SK-N-SH (cell line): Measurements from ENCODE around the gene IL17RE. TPM values are rescaled to one million over a fixed set of nuclear protein-coding genes. Genes with fewer than 3 reads are reported as not detected.

ENCODE experiments used
- CTCF ChIA-PET: fragments of 300-600, 350-600 bp; formaldehyde crosslinking; extraction: SDS; loops from one replicate; lab custom pipeline; 2021; lab: Yijun Ruan, JAX
- POLR2A ChIA-PET: fragments of 350-600 bp; sonication (Branson Sonifier 250); formaldehyde crosslinking; extraction: SDS; loops from one replicate; lab custom pipeline; 2020; ENCODE audit warnings: antibody characterized with exemption, inconsistent platforms; lab: Yijun Ruan, JAX
- DNase-seq: peaks from one replicate; pipeline ENCODE4 v3.0.0; 2012
- H2AFZ ChIP-seq: fragments of 200-600 bp; sonication (generic); 2 replicates; pipeline ENCODE4 v1.8.1; 2016; ENCODE audit warnings: antibody characterized with exemption, mild to moderate bottlenecking, low read depth
- H3F3A ChIP-seq: fragments of 200-600 bp; sonication (generic); replicated peaks from 2 replicates; pipeline ENCODE3; 2016; ENCODE audit warnings: antibody characterized with exemption, mild to moderate bottlenecking; ENCODE audit not compliant: insufficient read depth
- H3K27ac ChIP-seq, 2 experiments: fragments of 200-500 bp in 1 of 2; fragments of 200-600 bp in 1 of 2; sonication (Bioruptor generic) in 1 of 2; sonication (generic), shearing (Covaris generic) in 1 of 2; 2 replicates each; pipeline versions ENCODE4 v1.5.1 to v1.6.1; 2014 to 2016; ENCODE audit warnings: low read depth in 2 of 2, inconsistent platforms in 1 of 2, low read length in 1 of 2, mild to moderate bottlenecking in 1 of 2, mixed read lengths in 1 of 2
- H3K27me3 ChIP-seq: fragments of 200-600 bp; sonication (generic), shearing (Covaris generic); 2 replicates; pipeline ENCODE4 v1.6.1; 2016; ENCODE audit warnings: mixed run types; ENCODE audit not compliant: insufficient read depth
- H3K36me3 ChIP-seq, 2 experiments: fragments of 200-500 bp in 1 of 2; fragments of 200-600 bp in 1 of 2; sonication (Bioruptor generic) in 1 of 2; sonication (generic) in 1 of 2; replicated peaks in 1 of 2; 2 replicates each; pipeline versions ENCODE3 to v1.5.1; 2014 to 2016; ENCODE audit warnings: low read length in 1 of 2, mild to moderate bottlenecking in 1 of 2; ENCODE audit not compliant: insufficient read depth in 2 of 2, control insufficient read depth in 1 of 2
- H3K4me1 ChIP-seq, 2 experiments: fragments of 200-500 bp in 1 of 2; fragments of 200-600 bp in 1 of 2; sonication (Bioruptor generic) in 1 of 2; sonication (generic), shearing (Covaris generic) in 1 of 2; 2 replicates each; pipeline versions ENCODE4 v1.5.1 to v1.6.1; 2014 to 2016; ENCODE audit warnings: low read depth in 1 of 2, low read length in 1 of 2, mixed run types in 1 of 2; ENCODE audit not compliant: insufficient read depth in 2 of 2, control insufficient read depth in 1 of 2
- H3K4me2 ChIP-seq: fragments of 200-600 bp; sonication (generic), shearing (Covaris generic); 2 replicates; pipeline ENCODE4 v1.6.1; 2017; ENCODE audit warnings: mixed run types
- H3K4me3 ChIP-seq, 2 experiments: fragments of 200-500 bp in 1 of 2; fragments of 200-600 bp in 1 of 2; sonication (Bioruptor generic) in 1 of 2; sonication (generic), shearing (Covaris generic) in 1 of 2; 2 replicates each; pipeline versions ENCODE4 v1.5.1 to v1.8.1; 2014 to 2016; ENCODE audit warnings: low read depth in 2 of 2, inconsistent platforms in 1 of 2, low read length in 1 of 2, mild to moderate bottlenecking in 1 of 2, mixed read lengths in 1 of 2, moderate library complexity in 1 of 2
- H3K79me2 ChIP-seq: fragments of 200-600 bp; sonication (generic); 2 replicates; pipeline ENCODE4 v1.8.1; 2017; ENCODE audit warnings: mild to moderate bottlenecking; ENCODE audit not compliant: insufficient read depth
- H3K9ac ChIP-seq: fragments of 200-600 bp; sonication (generic); 2 replicates; pipeline ENCODE4 v1.6.1; 2017; ENCODE audit warnings: mixed run types
- H3K9me2 ChIP-seq: fragments of 200-600 bp; sonication (generic); 2 replicates; pipeline ENCODE4 v1.6.1; 2017; ENCODE audit warnings: mixed run types
- H3K9me3 ChIP-seq: fragments of 200-600 bp; sonication (generic); 2 replicates; pipeline ENCODE4 v1.6.1; 2017; ENCODE audit warnings: mixed run types, mild to moderate bottlenecking, moderate library complexity
- H4K20me1 ChIP-seq: fragments of 200-600 bp; sonication (generic); 2 replicates; pipeline ENCODE4 v1.6.1; 2017; ENCODE audit warnings: mild to moderate bottlenecking, mixed run types; ENCODE audit not compliant: insufficient read depth
- CHD2 ChIP-seq: fragments of 150-350 bp; IDR thresholded peaks from 2 replicates; pipeline ENCODE4 v1.6.1; 2018; ENCODE audit warnings: low read length; ENCODE audit not compliant: partially characterized antibody
- EP300 ChIP-seq, 2 experiments: IDR thresholded peaks; 2 replicates each; pipeline versions ENCODE4 v1.4.0 to v1.6.1; 2012; ENCODE audit warnings: borderline replicate concordance in 1 of 2, low read depth in 1 of 2, low read length in 1 of 2
- EZH2phosphoT487 ChIP-seq: fragments of 200-600 bp; sonication (generic); IDR thresholded peaks from 2 replicates; pipeline ENCODE4 v1.6.1; 2017; ENCODE audit warnings: low read depth, mixed run types, mild to moderate bottlenecking, antibody characterized with exemption, moderate library complexity, borderline replicate concordance
- FOXJ3 ChIP-seq: sonication (generic); formaldehyde crosslinking; IDR thresholded peaks from 2 replicates; pipeline ENCODE4 v1.5.1; 2020; ENCODE audit warnings: mild to moderate bottlenecking, missing genetic modification reagents
- FOXM1 ChIP-seq: IDR thresholded peaks from 2 replicates; pipeline ENCODE4 v1.4.0; 2012; ENCODE audit warnings: low read depth, mild to moderate bottlenecking
- JUND ChIP-seq: IDR thresholded peaks from 2 replicates; pipeline ENCODE4 v1.4.0; 2012
- MEF2A ChIP-seq: IDR thresholded peaks from 2 replicates; pipeline ENCODE4 v1.4.0; 2012; ENCODE audit warnings: low read depth, borderline replicate concordance
- NFIC ChIP-seq: IDR thresholded peaks from 2 replicates; pipeline ENCODE4 v1.4.0; 2012; ENCODE audit warnings: borderline replicate concordance
- POLR2AphosphoS5 ChIP-seq: IDR thresholded peaks from 2 replicates; pipeline ENCODE4 v1.6.1; 2012; ENCODE audit warnings: low read depth, low read length
- TCF12 ChIP-seq: IDR thresholded peaks from 2 replicates; pipeline ENCODE4 v1.4.0; 2012
- WGBS: methylation state at CpG from one replicate; pipeline ENCODE4 v1.1.6; 2017; ENCODE audit warnings: low lambda C conversion rate; 5-methylcytosine and 5-hydroxymethylcytosine counted together
- polyA plus RNA-seq, 3 experiments: library from polyadenylated mRNA; depleted of rRNA; stranded (reverse); fragments of >200 nt; gene quantifications; 2 replicates each; pipeline ENCODE4 v1.2.3, GENCODE V29; 2012
- TF ChIP-seq, protein P1 (sequence below): IDR thresholded peaks from 2 replicates; pipeline ENCODE4 v1.6.1; 2012; ENCODE audit warnings: mild to moderate bottlenecking, low read depth, low read length, moderate library complexity
- TF ChIP-seq, protein P2 (sequence below): IDR thresholded peaks from 2 replicates; pipeline ENCODE4; 2012
- TF ChIP-seq, protein P3 (sequence below): fragments of 200-600 bp; sonication (generic); IDR thresholded peaks from 2 replicates; pipeline ENCODE4 v1.6.1; 2017; ENCODE audit warnings: antibody characterized with exemption, mild to moderate bottlenecking, moderate library complexity
- TF ChIP-seq, protein P4 (sequence below): fragments of 150-350 bp; IDR thresholded peaks from 2 replicates; pipeline ENCODE4 v1.6.1; 2016; ENCODE audit warnings: mild to moderate bottlenecking, low read depth, low read length
- TF ChIP-seq, protein P5 (sequence below): IDR thresholded peaks from 2 replicates; pipeline ENCODE4 v1.4.0; 2012; ENCODE audit warnings: low read depth
- TF ChIP-seq, protein P6 (sequence below): fragments of 150-350 bp; IDR thresholded peaks from 2 replicates; pipeline ENCODE4 v1.6.1; 2017; ENCODE audit warnings: antibody characterized with exemption, low read length, low read depth, borderline replicate concordance

Gene IL17RE
- polyA plus RNA-seq, 1 of the 3 experiments (the other 2 are of a cell fraction): 0.95 TPM

DNA sequence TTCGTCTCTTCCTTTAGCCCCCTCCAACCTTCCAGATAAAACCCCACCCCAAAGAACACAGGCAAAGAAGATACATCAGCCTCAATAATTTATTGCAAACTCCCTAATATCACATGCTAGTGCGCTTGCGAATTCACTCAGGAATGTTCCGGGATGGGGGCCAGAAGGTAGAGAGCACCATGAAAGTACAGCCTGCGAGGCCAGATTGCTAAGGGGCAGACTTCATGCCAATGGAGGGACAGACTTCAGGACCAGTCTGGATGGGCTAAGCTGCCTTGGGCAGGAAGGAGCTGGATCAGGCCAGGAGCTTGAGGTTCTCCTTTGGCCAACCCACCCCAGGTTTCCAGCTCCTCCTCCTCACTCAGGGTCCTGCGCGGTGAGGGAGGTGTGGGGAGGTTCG lies 36.0 kb upstream of the IL17RE start (continued):
- TF ChIP-seq, protein P1, sequence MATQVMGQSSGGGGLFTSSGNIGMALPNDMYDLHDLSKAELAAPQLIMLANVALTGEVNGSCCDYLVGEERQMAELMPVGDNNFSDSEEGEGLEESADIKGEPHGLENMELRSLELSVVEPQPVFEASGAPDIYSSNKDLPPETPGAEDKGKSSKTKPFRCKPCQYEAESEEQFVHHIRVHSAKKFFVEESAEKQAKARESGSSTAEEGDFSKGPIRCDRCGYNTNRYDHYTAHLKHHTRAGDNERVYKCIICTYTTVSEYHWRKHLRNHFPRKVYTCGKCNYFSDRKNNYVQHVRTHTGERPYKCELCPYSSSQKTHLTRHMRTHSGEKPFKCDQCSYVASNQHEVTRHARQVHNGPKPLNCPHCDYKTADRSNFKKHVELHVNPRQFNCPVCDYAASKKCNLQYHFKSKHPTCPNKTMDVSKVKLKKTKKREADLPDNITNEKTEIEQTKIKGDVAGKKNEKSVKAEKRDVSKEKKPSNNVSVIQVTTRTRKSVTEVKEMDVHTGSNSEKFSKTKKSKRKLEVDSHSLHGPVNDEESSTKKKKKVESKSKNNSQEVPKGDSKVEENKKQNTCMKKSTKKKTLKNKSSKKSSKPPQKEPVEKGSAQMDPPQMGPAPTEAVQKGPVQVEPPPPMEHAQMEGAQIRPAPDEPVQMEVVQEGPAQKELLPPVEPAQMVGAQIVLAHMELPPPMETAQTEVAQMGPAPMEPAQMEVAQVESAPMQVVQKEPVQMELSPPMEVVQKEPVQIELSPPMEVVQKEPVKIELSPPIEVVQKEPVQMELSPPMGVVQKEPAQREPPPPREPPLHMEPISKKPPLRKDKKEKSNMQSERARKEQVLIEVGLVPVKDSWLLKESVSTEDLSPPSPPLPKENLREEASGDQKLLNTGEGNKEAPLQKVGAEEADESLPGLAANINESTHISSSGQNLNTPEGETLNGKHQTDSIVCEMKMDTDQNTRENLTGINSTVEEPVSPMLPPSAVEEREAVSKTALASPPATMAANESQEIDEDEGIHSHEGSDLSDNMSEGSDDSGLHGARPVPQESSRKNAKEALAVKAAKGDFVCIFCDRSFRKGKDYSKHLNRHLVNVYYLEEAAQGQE: no peak

DNA sequence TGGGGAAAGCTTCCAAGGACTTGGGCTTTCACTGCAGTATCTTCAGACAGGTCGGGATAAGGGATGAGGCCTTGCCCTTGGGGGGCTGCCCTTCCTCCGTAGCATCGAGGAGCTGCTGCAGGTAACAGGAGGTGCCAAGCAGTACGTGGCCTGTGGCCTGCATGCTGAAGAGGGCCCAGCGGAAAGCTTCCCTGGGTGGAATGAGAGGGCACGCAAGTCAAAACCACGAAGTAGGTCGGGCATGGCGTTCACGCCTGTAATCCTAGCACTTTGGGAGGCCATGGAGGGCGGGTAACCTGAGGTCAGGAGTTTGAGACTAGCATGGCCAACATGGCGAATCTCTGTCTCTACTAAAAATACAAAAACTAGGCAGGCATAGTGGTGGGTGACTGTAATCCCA lies 35.5 kb upstream of the IL17RE start:
- no peaks in the 10 kb centered on the region for H3K27me3 ChIP-seq
- no peak overlapping the region for H3K4me2 ChIP-seq
- no peak for TF ChIP-seq TCF12
- TF ChIP-seq CHD2: no peak
- TF ChIP-seq NFIC: no peak
- TF ChIP-seq, protein P2, sequence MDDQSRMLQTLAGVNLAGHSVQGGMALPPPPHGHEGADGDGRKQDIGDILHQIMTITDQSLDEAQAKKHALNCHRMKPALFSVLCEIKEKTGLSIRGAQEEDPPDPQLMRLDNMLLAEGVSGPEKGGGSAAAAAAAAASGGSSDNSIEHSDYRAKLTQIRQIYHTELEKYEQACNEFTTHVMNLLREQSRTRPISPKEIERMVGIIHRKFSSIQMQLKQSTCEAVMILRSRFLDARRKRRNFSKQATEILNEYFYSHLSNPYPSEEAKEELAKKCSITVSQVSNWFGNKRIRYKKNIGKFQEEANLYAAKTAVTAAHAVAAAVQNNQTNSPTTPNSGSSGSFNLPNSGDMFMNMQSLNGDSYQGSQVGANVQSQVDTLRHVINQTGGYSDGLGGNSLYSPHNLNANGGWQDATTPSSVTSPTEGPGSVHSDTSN: no peak
- TF ChIP-seq, protein P3, sequence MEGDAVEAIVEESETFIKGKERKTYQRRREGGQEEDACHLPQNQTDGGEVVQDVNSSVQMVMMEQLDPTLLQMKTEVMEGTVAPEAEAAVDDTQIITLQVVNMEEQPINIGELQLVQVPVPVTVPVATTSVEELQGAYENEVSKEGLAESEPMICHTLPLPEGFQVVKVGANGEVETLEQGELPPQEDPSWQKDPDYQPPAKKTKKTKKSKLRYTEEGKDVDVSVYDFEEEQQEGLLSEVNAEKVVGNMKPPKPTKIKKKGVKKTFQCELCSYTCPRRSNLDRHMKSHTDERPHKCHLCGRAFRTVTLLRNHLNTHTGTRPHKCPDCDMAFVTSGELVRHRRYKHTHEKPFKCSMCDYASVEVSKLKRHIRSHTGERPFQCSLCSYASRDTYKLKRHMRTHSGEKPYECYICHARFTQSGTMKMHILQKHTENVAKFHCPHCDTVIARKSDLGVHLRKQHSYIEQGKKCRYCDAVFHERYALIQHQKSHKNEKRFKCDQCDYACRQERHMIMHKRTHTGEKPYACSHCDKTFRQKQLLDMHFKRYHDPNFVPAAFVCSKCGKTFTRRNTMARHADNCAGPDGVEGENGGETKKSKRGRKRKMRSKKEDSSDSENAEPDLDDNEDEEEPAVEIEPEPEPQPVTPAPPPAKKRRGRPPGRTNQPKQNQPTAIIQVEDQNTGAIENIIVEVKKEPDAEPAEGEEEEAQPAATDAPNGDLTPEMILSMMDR: no peak
- no peak for TF ChIP-seq FOXM1
- no peak for TF ChIP-seq POLR2AphosphoS5
- TF ChIP-seq EP300 (IDR thresholded peaks at IDR 0.05; ENCODE audit: borderline replicate concordance in 1 of 2, low read depth in 1 of 2, low read length in 1 of 2): no peak
- no peak for TF ChIP-seq EZH2phosphoT487
- TF ChIP-seq, protein P4, sequence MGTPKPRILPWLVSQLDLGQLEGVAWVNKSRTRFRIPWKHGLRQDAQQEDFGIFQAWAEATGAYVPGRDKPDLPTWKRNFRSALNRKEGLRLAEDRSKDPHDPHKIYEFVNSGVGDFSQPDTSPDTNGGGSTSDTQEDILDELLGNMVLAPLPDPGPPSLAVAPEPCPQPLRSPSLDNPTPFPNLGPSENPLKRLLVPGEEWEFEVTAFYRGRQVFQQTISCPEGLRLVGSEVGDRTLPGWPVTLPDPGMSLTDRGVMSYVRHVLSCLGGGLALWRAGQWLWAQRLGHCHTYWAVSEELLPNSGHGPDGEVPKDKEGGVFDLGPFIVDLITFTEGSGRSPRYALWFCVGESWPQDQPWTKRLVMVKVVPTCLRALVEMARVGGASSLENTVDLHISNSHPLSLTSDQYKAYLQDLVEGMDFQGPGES: no peak
- TF ChIP-seq, protein P5, sequence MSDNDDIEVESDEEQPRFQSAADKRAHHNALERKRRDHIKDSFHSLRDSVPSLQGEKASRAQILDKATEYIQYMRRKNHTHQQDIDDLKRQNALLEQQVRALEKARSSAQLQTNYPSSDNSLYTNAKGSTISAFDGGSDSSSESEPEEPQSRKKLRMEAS: no peak
- TF ChIP-seq JUND: no peak
- TF ChIP-seq FOXJ3 (CRISPR knock-in tag): no peak
- TF ChIP-seq MEF2A: no peak
- TF ChIP-seq, protein P6, sequence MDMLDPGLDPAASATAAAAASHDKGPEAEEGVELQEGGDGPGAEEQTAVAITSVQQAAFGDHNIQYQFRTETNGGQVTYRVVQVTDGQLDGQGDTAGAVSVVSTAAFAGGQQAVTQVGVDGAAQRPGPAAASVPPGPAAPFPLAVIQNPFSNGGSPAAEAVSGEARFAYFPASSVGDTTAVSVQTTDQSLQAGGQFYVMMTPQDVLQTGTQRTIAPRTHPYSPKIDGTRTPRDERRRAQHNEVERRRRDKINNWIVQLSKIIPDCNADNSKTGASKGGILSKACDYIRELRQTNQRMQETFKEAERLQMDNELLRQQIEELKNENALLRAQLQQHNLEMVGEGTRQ: no peak
- peaks cover 7 to 13% of the 10 kb centered on the region in 2 experiments; a peak in 3 of 4 replicates for H3K4me1 ChIP-seq
- H3K27ac ChIP-seq: no peak overlapping the region
- H3K79me2 ChIP-seq: no peaks in the 10 kb centered on the region
- H3K9ac ChIP-seq: no peak overlapping the region
- H3K9me2 ChIP-seq: no peaks in the 10 kb centered on the region
- no peaks in the 10 kb centered on the region for H3K36me3 ChIP-seq
- no peak overlapping the region for H3K4me3 ChIP-seq
- H4K20me1 ChIP-seq: no peaks in the 10 kb centered on the region
- ChIA-PET CTCF (no interaction called here), POLR2A (no interaction called here)
- 93% methylated on average over 11 of the region's 12 CpGs for WGBS
- no peaks in the 10 kb centered on the region for H3K9me3 ChIP-seq
- no peak for DNase-seq
- peaks cover 11% of the 10 kb centered on the region for H3F3A ChIP-seq
- H2AFZ ChIP-seq: no peak overlapping the region
